ENCODE results near the gene IQCH. TPM values are rescaled to one million over a fixed set of nuclear protein-coding genes. Genes with fewer than 3 reads are reported as not detected.
A peak's percentile ranks its signal among the peaks of the same experiment; 100 is the strongest.

The IQCH gene
- polyA plus RNA-seq, 3 donors, result 0.03 TPM; not detected in 2

DNA sequence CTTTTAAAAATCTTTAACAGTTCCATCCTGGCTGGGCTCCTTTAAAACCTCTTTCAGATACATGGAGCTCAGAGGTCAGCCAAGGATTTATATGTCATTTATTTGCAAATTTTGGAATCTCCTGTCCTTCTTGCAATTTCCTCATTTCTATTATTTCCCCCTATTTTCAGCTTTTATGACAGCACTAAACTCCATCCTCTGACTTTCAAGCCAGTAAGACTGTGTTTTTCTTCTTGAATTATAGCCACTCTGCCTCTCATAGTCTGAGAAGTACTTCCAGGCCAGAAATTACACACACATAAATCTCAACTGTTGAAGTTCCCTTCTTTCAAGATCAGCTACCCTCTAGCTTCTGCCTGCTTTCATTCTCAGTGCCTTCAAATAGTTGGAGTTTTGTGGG, 73.2 kb downstream of the IQCH start:
- Histone ChIP-seq H3K79me2 (ENCODE audit: insufficient read depth, low read length) (no peaks in the 10 kb centered on the region), H3K4me1 (ENCODE audit: control insufficient read depth in 1 of 2, insufficient read depth in 2 of 2, low read length in 2 of 2) (no peaks in the 10 kb centered on the region), H3K27me3 (ENCODE audit: control insufficient read depth in 2 of 2, insufficient read depth in 2 of 2, low read length in 2 of 2) (no peaks in the 10 kb centered on the region), H3K4me2 (replicated peaks; ENCODE audit: extremely low read depth, low read length, poor library complexity, severe bottlenecking) (no peak overlapping the region), H2AFZ (ENCODE audit: insufficient read depth, low read depth, low read length, poor library complexity, severe bottlenecking) (no peak overlapping the region), H4K20me1 (ENCODE audit: insufficient read depth, low read length) (no peaks in the 10 kb centered on the region), H3K9ac (ENCODE audit: insufficient read depth, low read length, poor library complexity, severe bottlenecking) (no peak overlapping the region), H3K4me3 (replicated peaks in 1 of 3; ENCODE audit: low read depth in 2 of 3, low read length in 3 of 3) (no peak overlapping the region), H3K36me3 (replicated peaks in 1 of 2; ENCODE audit: control insufficient read depth in 1 of 2, insufficient read depth in 2 of 2, low read length in 2 of 2) (no peaks in the 10 kb centered on the region), H3K27ac (ENCODE audit: low read depth in 1 of 2, low read length in 2 of 2) (no peak overlapping the region), H3K9me3 (replicated peaks in 1 of 2; ENCODE audit: control insufficient read depth in 1 of 2, insufficient read depth in 1 of 2, low read length in 2 of 2) (peaks cover 0 to 3% of the 10 kb centered on the region in 2 donors)
- H3K27ac Mint-ChIP-seq, result no peak overlapping the region
- peaks cover 3 to 18% (median 5%) of the 10 kb centered on the region in 7 donors for H3K9me3 Mint-ChIP-seq
- DNase-seq, result peak in 1 of 3 donors; percentile 8
- no peak overlapping the region for H3K4me3 Mint-ChIP-seq
- intact Hi-C loops (cut with micrococcal nuclease), result no loop called here
- TF ChIP-seq, protein P1, sequence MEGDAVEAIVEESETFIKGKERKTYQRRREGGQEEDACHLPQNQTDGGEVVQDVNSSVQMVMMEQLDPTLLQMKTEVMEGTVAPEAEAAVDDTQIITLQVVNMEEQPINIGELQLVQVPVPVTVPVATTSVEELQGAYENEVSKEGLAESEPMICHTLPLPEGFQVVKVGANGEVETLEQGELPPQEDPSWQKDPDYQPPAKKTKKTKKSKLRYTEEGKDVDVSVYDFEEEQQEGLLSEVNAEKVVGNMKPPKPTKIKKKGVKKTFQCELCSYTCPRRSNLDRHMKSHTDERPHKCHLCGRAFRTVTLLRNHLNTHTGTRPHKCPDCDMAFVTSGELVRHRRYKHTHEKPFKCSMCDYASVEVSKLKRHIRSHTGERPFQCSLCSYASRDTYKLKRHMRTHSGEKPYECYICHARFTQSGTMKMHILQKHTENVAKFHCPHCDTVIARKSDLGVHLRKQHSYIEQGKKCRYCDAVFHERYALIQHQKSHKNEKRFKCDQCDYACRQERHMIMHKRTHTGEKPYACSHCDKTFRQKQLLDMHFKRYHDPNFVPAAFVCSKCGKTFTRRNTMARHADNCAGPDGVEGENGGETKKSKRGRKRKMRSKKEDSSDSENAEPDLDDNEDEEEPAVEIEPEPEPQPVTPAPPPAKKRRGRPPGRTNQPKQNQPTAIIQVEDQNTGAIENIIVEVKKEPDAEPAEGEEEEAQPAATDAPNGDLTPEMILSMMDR (IDR thresholded peaks at IDR 0.05), result no peak
- no peaks in the 10 kb centered on the region for H3K36me3 Mint-ChIP-seq
- peaks cover 0 to 3% (median 0%) of the 10 kb centered on the region in 3 donors for H3K27me3 Mint-ChIP-seq (ENCODE audit: low read depth in 3 of 3)
- H3K4me1 Mint-ChIP-seq, result peaks cover 2% of the 10 kb centered on the region

DNA sequence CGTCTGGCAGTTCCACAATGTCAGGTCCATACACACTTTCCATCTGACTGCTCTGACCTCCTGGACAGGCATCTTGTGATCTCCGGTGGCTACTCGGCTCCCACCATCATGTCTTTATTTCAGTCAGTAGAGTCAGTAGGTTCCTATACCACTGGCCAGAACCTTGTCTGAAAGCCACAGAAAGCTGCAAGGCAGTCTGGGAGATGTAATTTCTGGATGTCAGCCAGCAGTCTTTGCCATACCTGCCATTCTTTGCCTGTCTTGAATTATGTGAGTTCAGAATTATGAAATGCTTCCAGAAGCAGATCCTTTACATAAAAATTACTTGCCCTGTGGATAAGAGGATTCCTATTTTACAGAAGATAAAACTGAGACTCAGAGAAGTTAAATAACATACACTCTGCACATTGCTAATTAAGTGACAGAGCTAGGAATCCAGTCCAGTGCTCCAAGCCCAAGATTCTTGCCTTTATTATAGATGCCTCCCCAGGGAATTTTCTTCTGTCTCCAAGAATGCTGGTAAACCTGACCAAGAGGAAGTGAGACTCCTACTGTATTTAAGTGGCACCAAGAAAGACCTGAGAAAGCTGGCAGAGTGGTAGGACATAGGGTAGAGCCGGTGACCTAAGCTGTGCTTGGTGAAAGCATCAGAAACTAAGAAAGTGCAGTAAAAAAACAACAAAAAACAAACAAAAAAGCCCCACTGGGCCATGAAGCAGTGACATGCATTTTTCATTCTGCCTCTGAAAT, 75.6 kb downstream of the IQCH start:
- Mint-ChIP-seq H3K4me1 (peaks cover 2% of the 10 kb centered on the region), H3K9me3 (peaks cover 0 to 11% (median 3%) of the 10 kb centered on the region in 7 donors), H3K27ac (no peak overlapping the region), H3K36me3 (no peaks in the 10 kb centered on the region), H3K4me3 (no peak overlapping the region), H3K27me3 (ENCODE audit: low read depth in 3 of 3) (peaks cover 0 to 3% (median 0%) of the 10 kb centered on the region in 3 donors)
- Histone ChIP-seq H3K9ac (ENCODE audit: insufficient read depth, low read length, poor library complexity, severe bottlenecking) (no peak overlapping the region), H3K27me3 (ENCODE audit: control insufficient read depth in 2 of 2, insufficient read depth in 2 of 2, low read length in 2 of 2) (no peaks in the 10 kb centered on the region), H3K9me3 (replicated peaks in 1 of 2; ENCODE audit: control insufficient read depth in 1 of 2, insufficient read depth in 1 of 2, low read length in 2 of 2) (no peaks in the 10 kb centered on the region), H3K36me3 (replicated peaks in 1 of 2; ENCODE audit: control insufficient read depth in 1 of 2, insufficient read depth in 2 of 2, low read length in 2 of 2) (no peaks in the 10 kb centered on the region), H3K4me3 (replicated peaks in 1 of 3; ENCODE audit: low read depth in 2 of 3, low read length in 3 of 3) (no peak overlapping the region), H3K27ac (ENCODE audit: low read depth in 1 of 2, low read length in 2 of 2) (no peak overlapping the region), H4K20me1 (ENCODE audit: insufficient read depth, low read length) (no peaks in the 10 kb centered on the region), H2AFZ (ENCODE audit: insufficient read depth, low read depth, low read length, poor library complexity, severe bottlenecking) (no peak overlapping the region), H3K79me2 (ENCODE audit: insufficient read depth, low read length) (no peaks in the 10 kb centered on the region), H3K4me2 (replicated peaks; ENCODE audit: extremely low read depth, low read length, poor library complexity, severe bottlenecking) (no peak overlapping the region), H3K4me1 (ENCODE audit: control insufficient read depth in 1 of 2, insufficient read depth in 2 of 2, low read length in 2 of 2) (no peaks in the 10 kb centered on the region)
- intact Hi-C loops (cut with micrococcal nuclease), result no loop called here
- DNase-seq, result no peak
- WGBS (ENCODE audit: insufficient coverage), result 94% methylated on average over 2 of the region's 4 CpGs
- TF ChIP-seq, protein P1 (IDR thresholded peaks at IDR 0.05), result no peak
